Measurements from ENCODE around the gene RYR1. TPM values are rescaled to one million over a fixed set of nuclear protein-coding genes. Genes with fewer than 3 reads are reported as not detected.

The RYR1 gene
- total and polyA plus RNA-seq, 8 donors: 1.5 to 5.8 (median 3.6) TPM

GRCh38 chr19:38538386-38538785 lies 104.9 kb downstream of the RYR1 start:
- intact Hi-C loops (cut with DNase I): no loop called here
- peaks cover 0 to 4% of the 10 kb centered on the region in 2 donors for H3K4me1 ChIP-seq
- TF ChIP-seq CTCF (IDR thresholded peaks at IDR 0.05): no peak
- H3K27ac ChIP-seq: peak overlapping the region in 1 of 2 donors; percentile 7
- DNase-seq (no peak), ATAC-seq (no peak)
- H3K4me3 ChIP-seq: no peak overlapping the region
- H3K9me3 ChIP-seq: peaks cover 0 to 17% of the 10 kb centered on the region in 2 donors
- H3K36me3 ChIP-seq: no peaks in the 10 kb centered on the region
- H3K27me3 ChIP-seq: no peaks in the 10 kb centered on the region

GRCh38 chr19:38538793-38539528 lies 105.5 kb downstream of the RYR1 start:
- H3K4me1 ChIP-seq: peaks cover 0 to 7% of the 10 kb centered on the region in 2 donors
- ATAC-seq (peak; percentile 33), DNase-seq (no peak)
- no peaks in the 10 kb centered on the region for H3K36me3 ChIP-seq
- H3K27me3 ChIP-seq: no peaks in the 10 kb centered on the region
- H3K4me3 ChIP-seq: no peak overlapping the region
- intact Hi-C loops (cut with DNase I): no loop called here
- TF ChIP-seq CTCF (IDR thresholded peaks at IDR 0.05): no peak
- peak overlapping the region in 1 of 2 donors; percentile 7 for H3K27ac ChIP-seq
- H3K9me3 ChIP-seq: peaks cover 0 to 17% of the 10 kb centered on the region in 2 donors

- DNase-seq (no peak), ATAC-seq (no peak)
- Histone ChIP-seq H3K36me3 (no peaks in the 10 kb centered on the region), H3K4me1 (peaks cover 4 to 15% of the 10 kb centered on the region in 2 donors), H3K4me3 (no peak overlapping the region), H3K27ac (no peak overlapping the region), H3K9me3 (peaks cover 0 to 12% of the 10 kb centered on the region in 2 donors), H3K27me3 (no peaks in the 10 kb centered on the region)
- no peak for TF ChIP-seq CTCF (IDR thresholded peaks at IDR 0.05)
- intact Hi-C loops (cut with DNase I): no loop called here
Measured at GRCh38 chr19:38539751-38540150, 106.3 kb downstream of the RYR1 start.

- Histone ChIP-seq H3K27ac (no peak overlapping the region), H3K9me3 (no peaks in the 10 kb centered on the region), H3K4me3 (no peak overlapping the region), H3K27me3 (no peaks in the 10 kb centered on the region), H3K36me3 (no peaks in the 10 kb centered on the region), H3K4me1 (peaks cover 5 to 19% of the 10 kb centered on the region in 2 donors)
- TF ChIP-seq CTCF (IDR thresholded peaks at IDR 0.05): no peak
- DNase-seq (no peak), ATAC-seq (no peak)
- intact Hi-C loops (cut with DNase I): no loop called here
Measured at GRCh38 chr19:38542040-38542439, 108.5 kb downstream of the RYR1 start.

GRCh38 chr19:38543286-38543806 lies 109.9 kb downstream of the RYR1 start:
- no peak for TF ChIP-seq CTCF (IDR thresholded peaks at IDR 0.05)
- H3K4me3 ChIP-seq: no peak overlapping the region
- DNase-seq (peak in 1 of 4 donors; percentile 72), ATAC-seq (no peak)
- H3K36me3 ChIP-seq: no peaks in the 10 kb centered on the region
- intact Hi-C loops (cut with DNase I): no loop called here
- H3K4me1 ChIP-seq: peaks cover 5 to 16% of the 10 kb centered on the region in 2 donors
- no peaks in the 10 kb centered on the region for H3K27me3 ChIP-seq
- H3K9me3 ChIP-seq: no peaks in the 10 kb centered on the region
- no peak overlapping the region for H3K27ac ChIP-seq

Data from left lung (tissue), 10 donors.